Measurements from ENCODE around the gene AMH. TPM values are rescaled to one million over a fixed set of nuclear protein-coding genes. Genes with fewer than 3 reads are reported as not detected.

Gene AMH
- total and polyA plus RNA-seq, 2 of the 13 experiments (the other 11 are each of a cell fraction or from before 2014, with no cell fraction given) = 0.03 to 0.18 TPM

GRCh38 chr19:2270423-2271233 is 21.5 kb downstream of the AMH start (continued):
- TF ChIP-seq RAD21 (CRISPR knock-in tag; IDR thresholded peaks at IDR 0.05) (peak; percentile 54; the same call in 1 of the 2 replicates), ARNT2 (CRISPR knock-in tag; IDR thresholded peaks at IDR 0.05; ENCODE audit: low read depth) (no peak; the same call in 1 of the 2 replicates), KDM1A (CRISPR knock-in tag; IDR thresholded peaks at IDR 0.05) (no peak), ZNF639 (CRISPR knock-in tag; conservative IDR thresholded peaks at IDR 0.05) (no peak; the same call in 1 of the 2 replicates), ZMAT5 (CRISPR knock-in tag; IDR thresholded peaks at IDR 0.05; ENCODE audit: borderline replicate concordance, low read depth) (no peak), NR2F2 (IDR thresholded peaks at IDR 0.05; ENCODE audit: borderline replicate concordance, low read depth) (no peak), ZNF138 (CRISPR knock-in tag; IDR thresholded peaks at IDR 0.05; ENCODE audit: low read depth) (no peak), HES4 (CRISPR knock-in tag; IDR thresholded peaks at IDR 0.05; ENCODE audit: borderline replicate concordance) (no peak), ZNF879 (CRISPR knock-in tag; IDR thresholded peaks at IDR 0.05) (no peak), SMARCC2 (IDR thresholded peaks at IDR 0.05) (no peak), ZNF280D (CRISPR knock-in tag; IDR thresholded peaks at IDR 0.05) (no peak), TBL1XR1 (IDR thresholded peaks at IDR 0.05; ENCODE audit: borderline replicate concordance, low read length, partially characterized antibody) (no peak), GTF3A (CRISPR knock-in tag; conservative IDR thresholded peaks at IDR 0.05) (no peak), ZNF574 (CRISPR knock-in tag; IDR thresholded peaks at IDR 0.05) (no peak), ZNF367 (CRISPR knock-in tag; IDR thresholded peaks at IDR 0.05; ENCODE audit: borderline replicate concordance) (no peak), ZNF263 (CRISPR knock-in tag; IDR thresholded peaks at IDR 0.05) (no peak), ZNF180 (CRISPR knock-in tag; IDR thresholded peaks at IDR 0.05; ENCODE audit: borderline replicate concordance, low read depth) (no peak), CBX5 (CRISPR knock-in tag; IDR thresholded peaks at IDR 0.05; ENCODE audit: borderline replicate concordance) (no peak), MBNL3 (CRISPR knock-in tag; conservative IDR thresholded peaks at IDR 0.05) (no peak), NR0B2 (CRISPR knock-in tag; IDR thresholded peaks at IDR 0.05) (no peak), SRSF4 (IDR thresholded peaks at IDR 0.05; ENCODE audit: low read depth, low read length, poor library complexity, severe bottlenecking) (no peak), MYNN (CRISPR knock-in tag; IDR thresholded peaks at IDR 0.05; ENCODE audit: low read depth) (no peak)

Data from HepG2 (cell line).